Measurements from ENCODE around the gene DRC3. TPM values are rescaled to one million over a fixed set of nuclear protein-coding genes. Genes with fewer than 3 reads are reported as not detected.

DRC3 gene
- total RNA-seq (2021; ENCODE audit: unreplicated experiment) (2.4 TPM), Bru-seq, nascent RNA (percentile 30 among the genes with signal in this experiment), BruChase-seq, experiment 1, labeled RNA remaining after a 6-hour chase (percentile 28 among the genes with signal in this experiment), BruChase-seq, experiment 2, labeled RNA remaining after a 2-hour chase (percentile 29 among the genes with signal in this experiment)
- polyA plus RNA-seq (2012) = 1.6 TPM in 2 replicates
- long read RNA-seq, partial matches to known transcripts = 0 of 3 reads
- long read RNA-seq, other reads (novel, unspliced or antisense) = 3 of 3 reads

GRCh38 chr17:17972126-17972951, at the start of gene DRC3, which contains the start of gene TOM1L2:
Gene DRC3, plus strand, starts transcription at chr17:17972862. Its CDS starts 4,737 bp downstream, at chr17:17977599.
Gene TOM1L2, minus strand, starts transcription at chr17:17972400. Its CDS starts 87 bp downstream, at chr17:17972313.
- peak within 1 kb of the TSS; percentile 62 for H3K27ac ChIP-seq (ENCODE audit: low read depth, low read length)
- intact Hi-C loops (cut with micrococcal nuclease) = loop anchor here (1.0 to 5.0 kb wide), 3 partner anchors 14 to 80 kb away; no protein-coding TSS in a partner anchor

DNA sequence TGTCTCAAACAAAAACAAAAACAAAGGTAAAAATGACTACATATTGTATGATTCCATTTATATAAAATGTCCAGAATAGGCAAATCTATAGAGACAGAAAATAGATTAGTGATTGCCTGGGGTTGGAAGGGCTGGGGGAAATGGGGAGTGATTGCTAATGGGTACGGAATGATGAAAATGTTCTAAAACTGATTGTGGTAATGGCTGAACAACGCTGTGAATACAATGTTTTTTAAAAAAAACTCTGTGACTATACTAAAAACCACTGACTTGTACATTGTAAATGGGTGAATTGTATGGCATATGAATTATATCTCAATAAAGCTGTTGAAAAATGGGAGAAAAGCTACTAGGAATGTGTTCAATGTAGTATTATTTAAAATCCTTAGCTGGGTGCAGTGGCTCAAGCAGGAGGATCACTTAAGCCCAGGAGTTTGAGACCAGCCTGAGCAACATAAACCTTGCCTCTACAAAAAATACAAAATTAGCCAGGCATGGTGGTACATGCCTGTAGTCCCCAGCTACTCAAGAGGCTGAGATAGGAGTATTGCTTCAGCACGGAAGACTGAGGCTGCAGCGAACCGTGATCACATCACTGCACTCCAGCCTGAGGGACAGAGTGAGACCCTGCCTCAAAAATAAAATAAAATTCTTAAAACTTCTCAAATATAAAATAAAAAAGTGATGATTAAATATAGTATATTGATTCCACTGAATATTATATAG, 48.4 kb upstream of the DRC3 start:
- Histone ChIP-seq H3K4me2 (ENCODE audit: low read length) (peak overlapping the region; percentile 81), H3K9ac (ENCODE audit: low read length) (no peak overlapping the region), H3K79me2 (ENCODE audit: insufficient read depth, low read length) (no peaks in the 10 kb centered on the region), H3K27ac (ENCODE audit: low read depth, low read length) (peak overlapping the region; percentile 98; the same call in 1 of the 2 replicates), H3K4me1 (ENCODE audit: control insufficient read depth in 1 of 2, insufficient read depth in 2 of 2, low read length in 2 of 2) (peaks cover 54 to 63% of the 10 kb centered on the region in 2 experiments), H3K36me3 (ENCODE audit: control insufficient read depth in 1 of 2, insufficient read depth in 2 of 2, low read length in 2 of 2) (no peaks in the 10 kb centered on the region), H3K4me3 (replicated peaks in 1 of 2; ENCODE audit: low read depth in 1 of 2, low read length in 2 of 2) (no peak overlapping the region), H3K27me3 (ENCODE audit: insufficient read depth, low read length) (no peaks in the 10 kb centered on the region), H2AFZ (ENCODE audit: low read depth, low read length, poor library complexity, severe bottlenecking) (no peak overlapping the region), H3K9me2 (ENCODE audit: insufficient read depth) (no peaks in the 10 kb centered on the region), H3K9me3 (ENCODE audit: control insufficient read depth in 1 of 2, insufficient read depth in 1 of 2, low read depth in 1 of 2, low read length in 2 of 2) (no peaks in the 10 kb centered on the region), H4K20me1 (ENCODE audit: insufficient read depth) (no peaks in the 10 kb centered on the region)
- no peak for ATAC-seq
- TF ChIP-seq SRF (IDR thresholded peaks at IDR 0.05; ENCODE audit: low read depth) (no peak), EGR1 (IDR thresholded peaks at IDR 0.05; ENCODE audit: low read depth) (no peak), FOSL1 (IDR thresholded peaks at IDR 0.05; ENCODE audit: low read depth) (no peak)
- ChIA-PET POLR2A (no interaction called here), CTCF (no interaction called here), RAD21 (ENCODE audit: low non-redundant PET in 1 of 2, low total read pairs in 2 of 2, uncharacterized antibody in 2 of 2, unreplicated experiment in 2 of 2) (no interaction called here)
- DNase-seq (ENCODE audit: low read depth, low spot score) = no peak
- no TSS peak for BruUV-seq (replicated peaks)
- intact Hi-C loops (cut with micrococcal nuclease) = no loop called here

More at GRCh38 chr17:17972126-17972951, at the start of gene DRC3, which contains the start of gene TOM1L2:
- peaks cover 11 to 23% of the 10 kb centered on the region in 2 experiments for H3K4me1 ChIP-seq (ENCODE audit: control insufficient read depth in 1 of 2, insufficient read depth in 2 of 2, low read length in 2 of 2)
- ChIA-PET POLR2A (interaction anchor here (0.8 to 1.5 kb wide), 8 partner anchors 13 to 136 kb away, joined by 3 to 24 read pairs (median 4); partner anchors contain the start of gene SREBF1), CTCF (interaction anchor here (0.6 to 1.2 kb wide), 3 partner anchors 51 to 100 kb away, joined by 3 to 6 read pairs (median 5); no protein-coding TSS in a partner anchor), RAD21 (ENCODE audit: low non-redundant PET in 1 of 2, low total read pairs in 2 of 2, uncharacterized antibody in 2 of 2, unreplicated experiment in 2 of 2) (interaction anchor here in 1 of 2 experiments (0.8 kb wide), 1 partner anchor 89 kb away, joined by 3 read pairs; no protein-coding TSS in a partner anchor)
- peak within 1 kb of the TSS; percentile 84 for H3K4me2 ChIP-seq (ENCODE audit: low read length)
- BruUV-seq (replicated peaks) = no TSS peak
- peak within 1 kb of the TSS; percentile 70 for H3K9ac ChIP-seq (ENCODE audit: low read length)
- ATAC-seq (peak; percentile 94), DNase-seq (ENCODE audit: low read depth, low spot score) (peak; percentile 100)
- H3K36me3 ChIP-seq (ENCODE audit: control insufficient read depth in 1 of 2, insufficient read depth in 2 of 2, low read length in 2 of 2) = no peaks in the 10 kb centered on the region
- H3K79me2 ChIP-seq (ENCODE audit: insufficient read depth, low read length) = no peaks in the 10 kb centered on the region
- H3K27me3 ChIP-seq (ENCODE audit: insufficient read depth, low read length) = no peaks in the 10 kb centered on the region
- H2AFZ ChIP-seq (ENCODE audit: low read depth, low read length, poor library complexity, severe bottlenecking) = no peak within 1 kb of the TSS
- TF ChIP-seq SP1 (IDR thresholded peaks at IDR 0.05; ENCODE audit: low read depth) (peak; percentile 100), EGR1 (IDR thresholded peaks at IDR 0.05; ENCODE audit: low read depth) (0 out of 2 replicates have a peak, but pooled peaks have one; percentile 24), ZFX (IDR thresholded peaks at IDR 0.05) (peak; percentile 71; the same call in 1 of the 2 replicates), POLR2AphosphoS5 (IDR thresholded peaks at IDR 0.05; ENCODE audit: low read depth, low read length) (peak; percentile 77), SRF (IDR thresholded peaks at IDR 0.05; ENCODE audit: low read depth) (no peak), SIN3A (IDR thresholded peaks at IDR 0.05; ENCODE audit: low read depth) (peak; percentile 88; the same call in 1 of the 2 replicates), FOSL1 (IDR thresholded peaks at IDR 0.05; ENCODE audit: low read depth) (no peak)
- H3K9me2 ChIP-seq (ENCODE audit: insufficient read depth) = no peaks in the 10 kb centered on the region
- H3K4me3 ChIP-seq (replicated peaks in 1 of 2; ENCODE audit: low read depth in 1 of 2, low read length in 2 of 2) = peak within 1 kb of the TSS; percentile 67 to 68
- H3K9me3 ChIP-seq (ENCODE audit: control insufficient read depth in 1 of 2, insufficient read depth in 1 of 2, low read depth in 1 of 2, low read length in 2 of 2) = no peaks in the 10 kb centered on the region
- no peaks in the 10 kb centered on the region for H4K20me1 ChIP-seq (ENCODE audit: insufficient read depth)

All from HCT116 (cell line).